IMR-90 (cell line): Measurements from ENCODE around the gene RMND1.

ENCODE experiments used
- CTCF ChIP-seq: conservative IDR thresholded peaks from 2 replicates; pipeline ENCODE4 v1.5.1; 2012; ENCODE audit warnings: mild to moderate bottlenecking, low read depth, low read length, improper control_type of control experiment
- ELK1 ChIP-seq: fragments of 150-350 bp; IDR thresholded peaks from 2 replicates; pipeline ENCODE4 v1.6.1; 2016; ENCODE audit warnings: low read depth, mild to moderate bottlenecking, low read length, moderate library complexity, borderline replicate concordance
- MAFK ChIP-seq: IDR thresholded peaks from 2 replicates; pipeline ENCODE4 v1.6.1; 2012; ENCODE audit warnings: low read depth, low read length, improper control_type of control experiment
- MAZ ChIP-seq: IDR thresholded peaks from 2 replicates; pipeline ENCODE4 v1.6.1; 2012; ENCODE audit warnings: low read depth, mild to moderate bottlenecking, low read length, improper control_type of control experiment, moderate library complexity, borderline replicate concordance
- NFE2L2 ChIP-seq: fragments of 150-350 bp; IDR thresholded peaks from 2 replicates; pipeline ENCODE4 v1.6.1; 2016; ENCODE audit warnings: low read depth, mild to moderate bottlenecking, low read length
- POLR2A ChIP-seq: IDR thresholded peaks from 2 replicates; pipeline ENCODE4 v1.6.1; 2012; ENCODE audit warnings: mild to moderate bottlenecking, low read depth, low read length
- RAD21 ChIP-seq: IDR thresholded peaks from 2 replicates; pipeline ENCODE4 v1.6.1; 2012; ENCODE audit warnings: low read length, improper control_type of control experiment
- RCOR1 ChIP-seq: IDR thresholded peaks from 2 replicates; pipeline ENCODE4 v1.6.1; 2012; ENCODE audit warnings: mild to moderate bottlenecking, low read length, improper control_type of control experiment; ENCODE audit not compliant: insufficient replicate concordance
- RFX5 ChIP-seq: IDR thresholded peaks from 2 replicates; pipeline ENCODE4 v1.8.0; 2012; ENCODE audit warnings: low read depth, mild to moderate bottlenecking, low read length, moderate library complexity
- USF2 ChIP-seq: fragments of 150-350 bp; IDR thresholded peaks from 2 replicates; pipeline ENCODE4 v1.6.1; 2017; ENCODE audit warnings: mild to moderate bottlenecking, antibody characterized with exemption, low read length, low read depth

- TF ChIP-seq CTCF: no peak
- TF ChIP-seq RCOR1: no peak
- no peak for TF ChIP-seq NFE2L2
- TF ChIP-seq POLR2A: no peak
- TF ChIP-seq MAZ: no peak
- TF ChIP-seq ELK1: no peak
- TF ChIP-seq USF2: no peak
- no peak for TF ChIP-seq RAD21
- no peak for TF ChIP-seq RFX5
- no peak for TF ChIP-seq MAFK
Measured at GRCh38 chr6:151495380-151495779, 43.5 kb upstream of the RMND1 start.
